ENCODE measurements around the gene MAOA.
"Not testable (repeated sequence)": the region's sequence is repeated elsewhere in the genome, so short reads cannot be mapped to it uniquely, and the experiment has no call there.

MAOA gene

GRCh38 chrX:43661521-43662240, 5.6 kb downstream of the MAOA start:
- in situ Hi-C loops (cut with MboI; ENCODE audit: low sequenced_read_pairs, unreplicated experiment): no loop called here
- TF ChIP-seq, protein P1, sequence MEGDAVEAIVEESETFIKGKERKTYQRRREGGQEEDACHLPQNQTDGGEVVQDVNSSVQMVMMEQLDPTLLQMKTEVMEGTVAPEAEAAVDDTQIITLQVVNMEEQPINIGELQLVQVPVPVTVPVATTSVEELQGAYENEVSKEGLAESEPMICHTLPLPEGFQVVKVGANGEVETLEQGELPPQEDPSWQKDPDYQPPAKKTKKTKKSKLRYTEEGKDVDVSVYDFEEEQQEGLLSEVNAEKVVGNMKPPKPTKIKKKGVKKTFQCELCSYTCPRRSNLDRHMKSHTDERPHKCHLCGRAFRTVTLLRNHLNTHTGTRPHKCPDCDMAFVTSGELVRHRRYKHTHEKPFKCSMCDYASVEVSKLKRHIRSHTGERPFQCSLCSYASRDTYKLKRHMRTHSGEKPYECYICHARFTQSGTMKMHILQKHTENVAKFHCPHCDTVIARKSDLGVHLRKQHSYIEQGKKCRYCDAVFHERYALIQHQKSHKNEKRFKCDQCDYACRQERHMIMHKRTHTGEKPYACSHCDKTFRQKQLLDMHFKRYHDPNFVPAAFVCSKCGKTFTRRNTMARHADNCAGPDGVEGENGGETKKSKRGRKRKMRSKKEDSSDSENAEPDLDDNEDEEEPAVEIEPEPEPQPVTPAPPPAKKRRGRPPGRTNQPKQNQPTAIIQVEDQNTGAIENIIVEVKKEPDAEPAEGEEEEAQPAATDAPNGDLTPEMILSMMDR (IDR thresholded peaks at IDR 0.05; ENCODE audit: borderline replicate concordance, control extremely low read depth, extremely low read depth, insufficient read depth, missing control alignments): no peak
- no peak for DNase-seq (ENCODE audit: low spot score)

GRCh38 chrX:43663173-43663572, 7.1 kb downstream of the MAOA start:
- no peak for DNase-seq (ENCODE audit: low spot score)
- TF ChIP-seq, protein P1 (IDR thresholded peaks at IDR 0.05; ENCODE audit: borderline replicate concordance, control extremely low read depth, extremely low read depth, insufficient read depth, missing control alignments): no peak
- in situ Hi-C loops (cut with MboI; ENCODE audit: low sequenced_read_pairs, unreplicated experiment): no loop called here

DNA sequence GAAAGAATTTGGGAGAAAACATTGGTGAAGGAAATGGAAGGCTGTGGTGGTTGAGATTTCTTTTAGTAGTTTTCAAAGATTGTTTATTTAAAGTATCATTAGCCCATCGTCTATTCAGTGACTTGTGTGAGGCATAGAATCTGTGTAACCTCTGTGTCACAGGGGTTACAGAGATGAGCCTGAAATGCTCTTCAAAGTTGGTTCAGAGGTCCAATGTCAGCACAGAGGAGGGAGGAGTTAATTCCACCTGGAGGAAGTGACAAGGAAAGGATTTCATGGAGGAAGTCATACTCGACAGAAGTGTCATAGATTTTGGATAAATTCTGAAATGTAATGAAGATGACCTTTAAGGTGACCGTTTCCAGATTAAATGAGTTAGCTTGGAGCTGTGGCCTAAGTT, 8.2 kb downstream of the MAOA start:
- in situ Hi-C loops (cut with MboI; ENCODE audit: low sequenced_read_pairs, unreplicated experiment): no loop called here
- no peak for DNase-seq (ENCODE audit: low spot score)
- TF ChIP-seq, protein P1 (IDR thresholded peaks at IDR 0.05; ENCODE audit: borderline replicate concordance, control extremely low read depth, extremely low read depth, insufficient read depth, missing control alignments): no peak

GRCh38 chrX:43664708-43665107, 8.6 kb downstream of the MAOA start:
- in situ Hi-C loops (cut with MboI; ENCODE audit: low sequenced_read_pairs, unreplicated experiment): no loop called here
- TF ChIP-seq, protein P1 (IDR thresholded peaks at IDR 0.05; ENCODE audit: borderline replicate concordance, control extremely low read depth, extremely low read depth, insufficient read depth, missing control alignments): no peak
- DNase-seq (ENCODE audit: low spot score): no peak

GRCh38 chrX:43666311-43666912, 10.3 kb downstream of the MAOA start:
- no peak for DNase-seq (ENCODE audit: low spot score)
- in situ Hi-C loops (cut with MboI; ENCODE audit: low sequenced_read_pairs, unreplicated experiment): no loop called here
- TF ChIP-seq, protein P1 (IDR thresholded peaks at IDR 0.05; ENCODE audit: borderline replicate concordance, control extremely low read depth, extremely low read depth, insufficient read depth, missing control alignments): no peak

DNA sequence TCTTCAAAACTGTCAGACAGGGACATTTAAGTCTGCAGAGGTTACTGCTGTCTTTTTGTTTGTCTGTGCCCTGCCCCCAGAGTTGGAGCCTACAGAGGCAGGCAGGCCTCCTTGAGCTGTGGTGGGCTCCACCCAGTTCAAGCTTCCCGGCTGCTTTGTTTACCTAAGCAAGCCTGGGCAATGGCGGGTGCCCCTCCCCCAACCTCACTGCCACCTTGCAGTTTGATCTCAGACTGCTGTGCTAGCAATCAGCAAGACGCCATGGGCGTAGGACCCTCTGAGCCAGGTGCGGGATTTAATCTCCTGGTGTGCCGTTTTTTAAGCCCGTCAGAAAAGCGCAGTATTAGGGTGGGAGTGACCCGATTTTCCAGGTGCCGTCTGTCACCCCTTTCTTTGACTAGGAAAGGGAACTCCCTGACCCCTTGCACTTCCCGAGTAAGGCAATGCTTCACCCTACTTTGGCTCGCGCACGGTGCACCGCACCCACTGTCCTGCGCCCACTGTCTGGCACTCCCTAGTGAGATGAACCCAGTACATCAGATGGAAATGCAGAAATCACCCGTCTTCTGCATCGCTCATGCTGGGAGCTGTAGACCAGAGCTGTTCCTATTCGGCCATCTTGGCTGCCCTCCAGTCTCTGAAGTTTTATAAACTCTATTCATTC, 20.0 kb downstream of the MAOA start:
- DNase-seq (ENCODE audit: low spot score): not testable (repeated sequence)

More for the DNA sequence above, 20.0 kb downstream of the MAOA start:
- in situ Hi-C loops (cut with MboI; ENCODE audit: low sequenced_read_pairs, unreplicated experiment): not testable (repeated sequence)

All from GM13976 (cell line).